H1 (cell line): ENCODE results near the gene PDCD10. TPM values are rescaled to one million over a fixed set of nuclear protein-coding genes. Genes with fewer than 3 reads are reported as not detected.

Experiments used
- CTCF ChIA-PET: fragments of 300-600 bp; sonication (Branson Sonifier 250); formaldehyde crosslinking; loops from one replicate; lab custom pipeline; 2021; ENCODE audit not compliant: partially characterized antibody; lab: Charles Lee
- POLR2A ChIA-PET: fragments of 300-600 bp; sonication (Branson Sonifier 250); formaldehyde crosslinking; loops from one replicate; lab custom pipeline; 2021; ENCODE audit warnings: inconsistent platforms; ENCODE audit not compliant: partially characterized antibody; lab: Charles Lee
- DNase-seq, 2 experiments: peaks; one replicate each; pipeline versions ENCODE4 v3.0.0 to v3.0.0-alpha.2; 2010 to 2022; ENCODE audit warnings: low spot score in 2 of 2, low read depth in 1 of 2, mixed read lengths in 1 of 2
- FAIRE-seq: peaks from 2 replicates; lab custom pipeline; 2011; peaks lifted over from hg19 to GRCh38; lab: Jason Lieb, UNC
- H2AFZ ChIP-seq: 2 replicates; pipeline ENCODE4 v1.8.1; 2012; ENCODE audit warnings: low read length, inconsistent platforms
- H2AK5ac ChIP-seq: 2 replicates; pipeline ENCODE4 v1.6.1; 2013; ENCODE audit warnings: low read depth, low read length
- H2BK120ac ChIP-seq: replicated peaks from 2 replicates; pipeline ENCODE3; 2013; ENCODE audit warnings: low read depth, low read length, inconsistent platforms
- H2BK12ac ChIP-seq: 2 replicates; pipeline ENCODE4 v1.6.1; 2013; ENCODE audit warnings: low read depth, low read length
- H2BK15ac ChIP-seq: 2 replicates; pipeline ENCODE4 v1.6.1; 2013; ENCODE audit warnings: low read length
- H2BK20ac ChIP-seq: 2 replicates; pipeline ENCODE4 v1.6.1; 2013; ENCODE audit warnings: low read length
- H2BK5ac ChIP-seq: 2 replicates; pipeline ENCODE4 v1.6.1; 2013; ENCODE audit warnings: low read depth, low read length
- H3K14ac ChIP-seq: 2 replicates; pipeline ENCODE4 v1.6.1; 2013; ENCODE audit warnings: inconsistent platforms; ENCODE audit not compliant: insufficient read length
- H3K18ac ChIP-seq: 2 replicates; pipeline ENCODE4 v1.6.1; 2013; ENCODE audit warnings: low read length; ENCODE audit errors: extremely low read depth
- H3K23ac ChIP-seq: 2 replicates; pipeline ENCODE4 v1.6.1; 2013; ENCODE audit warnings: inconsistent platforms; ENCODE audit not compliant: insufficient read length
- H3K23me2 ChIP-seq: 2 replicates; pipeline ENCODE4 v1.6.1; 2013; ENCODE audit warnings: low read depth, low read length
- H3K27ac ChIP-seq: 2 replicates; pipeline ENCODE4 v1.6.1; 2011; ENCODE audit warnings: low read depth, low read length, inconsistent platforms
- H3K27me3 ChIP-seq, 4 experiments: replicated peaks in 1 of 4; 1 replicate in 1 of 4; 2 replicates in 3 of 4; pipeline versions ENCODE4 v1.6.1 to v1.8.1; 2011 to 2013; ENCODE audit warnings: low read length in 3 of 4, mild to moderate bottlenecking in 3 of 4, inconsistent platforms in 2 of 4, mixed read lengths in 2 of 4, moderate library complexity in 1 of 4; ENCODE audit not compliant: control insufficient read depth in 3 of 4, insufficient read depth in 3 of 4; ENCODE audit errors: extremely low read depth in 1 of 4
- H3K36me3 ChIP-seq, 4 experiments: 2 replicates each; pipeline versions ENCODE4 v1.6.1 to v1.8.1; 2011 to 2013; ENCODE audit warnings: mild to moderate bottlenecking in 4 of 4, low read length in 3 of 4, moderate library complexity in 2 of 4, control low read depth in 1 of 4, inconsistent platforms in 1 of 4; ENCODE audit not compliant: insufficient read depth in 4 of 4, control insufficient read depth in 2 of 4
- H3K4ac ChIP-seq: replicated peaks from 2 replicates; pipeline ENCODE3; 2013; ENCODE audit warnings: low read length, low read depth, mixed read lengths, inconsistent platforms; ENCODE audit not compliant: insufficient read length
- H3K4me1 ChIP-seq, 4 experiments: replicated peaks in 1 of 4; 1 replicate in 1 of 4; 2 replicates in 3 of 4; pipeline versions ENCODE4 v1.6.1 to v1.8.1; 2011 to 2013; ENCODE audit warnings: low read length in 3 of 4, inconsistent platforms in 2 of 4, mixed read lengths in 1 of 4; ENCODE audit not compliant: insufficient read depth in 4 of 4, control insufficient read depth in 3 of 4
- H3K4me2 ChIP-seq, 2 experiments: 2 replicates each; pipeline versions ENCODE4 v1.6.1 to v1.8.1; 2011 to 2013; ENCODE audit warnings: low read depth in 2 of 2, low read length in 2 of 2, control low read depth in 1 of 2, inconsistent platforms in 1 of 2, mild to moderate bottlenecking in 1 of 2; ENCODE audit not compliant: insufficient read depth in 1 of 2
- H3K4me3 ChIP-seq, 4 experiments: fragments of 200-600, 300-600 bp in 1 of 4; sonication (generic), shearing (Covaris generic), sonication (Bioruptor Twin) in 1 of 4; 2 replicates each; pipeline versions ENCODE4 v1.5.1 to v1.8.1; 2011 to 2016; ENCODE audit warnings: low read length in 4 of 4, low read depth in 3 of 4, control low read depth in 2 of 4, inconsistent platforms in 2 of 4, mild to moderate bottlenecking in 2 of 4, mixed read lengths in 1 of 4, moderate library complexity in 1 of 4; ENCODE audit not compliant: insufficient read depth in 2 of 4; ENCODE audit errors: extremely low read depth in 1 of 4
- H3K56ac ChIP-seq: replicated peaks from 2 replicates; pipeline ENCODE3; 2013; ENCODE audit warnings: low read depth, mild to moderate bottlenecking, mixed read lengths, low read length, inconsistent platforms; ENCODE audit not compliant: insufficient read length
- H3K79me1 ChIP-seq: 2 replicates; pipeline ENCODE4 v1.6.1; 2013; ENCODE audit warnings: low read depth, low read length, control low read depth
- H3K79me2 ChIP-seq, 2 experiments: 2 replicates each; pipeline versions ENCODE4 v1.6.1 to v1.8.1; 2012 to 2013; ENCODE audit warnings: low read length in 2 of 2, mild to moderate bottlenecking in 2 of 2, inconsistent platforms in 1 of 2; ENCODE audit not compliant: insufficient read depth in 2 of 2, control insufficient read depth in 1 of 2
- H3K9ac ChIP-seq, 4 experiments: replicated peaks in 1 of 4; 1 replicate in 1 of 4; 2 replicates in 3 of 4; pipeline versions ENCODE4 v1.6.1 to v1.8.1; 2011 to 2013; ENCODE audit warnings: low read depth in 3 of 4, low read length in 3 of 4, control low read depth in 2 of 4, mild to moderate bottlenecking in 2 of 4, moderate library complexity in 2 of 4, inconsistent platforms in 1 of 4; ENCODE audit errors: extremely low read depth in 1 of 4
- H3K9me3 ChIP-seq, 2 experiments: 2 replicates each; pipeline versions ENCODE4 v1.6.1 to v1.8.1; 2012 to 2013; ENCODE audit warnings: mild to moderate bottlenecking in 2 of 2, moderate library complexity in 2 of 2, control low read depth in 1 of 2, inconsistent platforms in 1 of 2, low read depth in 1 of 2, low read length in 1 of 2, mixed read lengths in 1 of 2; ENCODE audit not compliant: insufficient read depth in 2 of 2
- H4K20me1 ChIP-seq, 2 experiments: replicated peaks in 1 of 2; 2 replicates each; pipeline versions ENCODE3 to v1.8.1; 2011 to 2013; ENCODE audit warnings: inconsistent platforms in 2 of 2, low read length in 2 of 2, mild to moderate bottlenecking in 1 of 2; ENCODE audit not compliant: insufficient read depth in 2 of 2, control insufficient read depth in 1 of 2
- H4K5ac ChIP-seq: 2 replicates; pipeline ENCODE4 v1.6.1; 2013; ENCODE audit warnings: low read length, low read depth, mixed read lengths, inconsistent platforms; ENCODE audit not compliant: insufficient read length
- H4K8ac ChIP-seq: 2 replicates; pipeline ENCODE4 v1.8.0; 2013; ENCODE audit warnings: mild to moderate bottlenecking, moderate library complexity, low read length, inconsistent platforms; ENCODE audit not compliant: insufficient read depth; ENCODE audit errors: extremely low read depth
- H4K91ac ChIP-seq: replicated peaks from 2 replicates; pipeline ENCODE3; 2013; ENCODE audit warnings: low read length, mixed read lengths, inconsistent platforms; ENCODE audit not compliant: insufficient read length
- BCL11A ChIP-seq, 2 experiments: IDR thresholded peaks; one replicate each; pipeline ENCODE4 v1.6.1; 2011; ENCODE audit warnings: low read depth in 2 of 2, low read length in 2 of 2, mild to moderate bottlenecking in 2 of 2
- EGR1 ChIP-seq: IDR thresholded peaks from 2 replicates; pipeline ENCODE4 v1.6.1; 2011; ENCODE audit warnings: low read depth, low read length, borderline replicate concordance
- RBBP5 ChIP-seq: IDR thresholded peaks from 2 replicates; pipeline ENCODE4 v1.7.1; 2012; ENCODE audit warnings: low read depth, mild to moderate bottlenecking, inconsistent platforms, low read length, moderate library complexity, borderline replicate concordance
- RXRA ChIP-seq: IDR thresholded peaks from 2 replicates; pipeline ENCODE4 v1.6.1; 2011; ENCODE audit warnings: low read depth, mild to moderate bottlenecking, low read length, moderate library complexity; ENCODE audit not compliant: insufficient read depth
- YY1 ChIP-seq: IDR thresholded peaks from 2 replicates; pipeline ENCODE4 v1.6.1; 2011; ENCODE audit warnings: low read depth, mild to moderate bottlenecking, low read length
- WGBS, 2 experiments: shearing (Covaris generic) in 1 of 2; methylation state at CpG; one replicate each; pipeline versions ENCODE4 v1.1.6 to v1.1.7; 2013 to 2015; ENCODE audit warnings: low lambda C conversion rate in 2 of 2, mixed read lengths in 2 of 2, inconsistent platforms in 1 of 2, low coverage in 1 of 2, missing lambda C conversion rate in 1 of 2; ENCODE audit not compliant: insufficient replicate concordance in 2 of 2, insufficient coverage in 1 of 2, insufficient read length in 1 of 2; ENCODE audit errors: extremely low coverage in 1 of 2, missing lambda C conversion rate in 1 of 2; 5-methylcytosine and 5-hydroxymethylcytosine counted together
- polyA plus RNA-seq, 7 experiments: library from polyadenylated mRNA; depleted of rRNA in 3 of 7; stranded (reverse) in 5 of 7; unstranded in 2 of 7; fragments of >200 nt in 5 of 7; fragments of 200-250 nt in 2 of 7; gene quantifications; 1 replicate in 5 of 7; 2 replicates in 1 of 7; 4 replicates in 1 of 7; pipeline versions ENCODE4 v1.2.1 to v1.2.3, GENCODE V29; 2011 to 2013; ENCODE audit warnings: missing spikeins in 2 of 7, mixed read lengths in 2 of 7
- total RNA-seq: library from RNA; stranded (reverse); fragmentation: NEBNext Ultra II Directional; extraction: Animal tissue kit (Norgen Biotek cat#: 25700); gene quantifications from 2 replicates; pipeline ENCODE4 v1.2.1, GENCODE V29; 2021

PDCD10 gene
- total and polyA plus RNA-seq, 2 of the 8 experiments (the other 6 are each of a cell fraction or from before 2014, with no cell fraction given) = 52.0 to 76.6 TPM

DNA sequence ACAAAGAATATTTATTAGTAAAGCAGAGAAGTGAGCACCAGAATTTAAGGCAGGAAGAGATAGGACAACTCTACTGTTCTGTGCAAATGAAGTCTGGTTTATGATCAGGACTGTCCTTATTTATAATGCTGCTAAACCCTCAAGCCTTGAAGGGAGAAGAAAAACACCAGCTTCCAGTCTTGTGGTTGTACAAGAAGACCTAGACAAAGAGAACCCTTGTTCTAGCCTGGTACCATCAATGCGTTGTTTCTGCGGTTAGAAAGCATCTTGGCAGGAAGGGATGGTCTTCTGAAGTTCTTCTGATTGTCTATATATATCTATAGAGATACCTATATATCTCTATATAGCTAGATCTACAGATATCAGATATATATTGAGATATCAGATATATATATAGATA is 33.8 kb downstream of the PDCD10 start:
- no peaks in the 10 kb centered on the region for H3K9me3 ChIP-seq
- H2AK5ac ChIP-seq = no peak overlapping the region
- no peak for FAIRE-seq
- H3K27ac ChIP-seq = no peak overlapping the region
- no peak overlapping the region for H4K91ac ChIP-seq
- no peak overlapping the region for H3K14ac ChIP-seq
- peaks cover 0 to 12% of the 10 kb centered on the region in 2 experiments; a peak in 2 of 4 replicates for H3K79me2 ChIP-seq
- H3K27me3 ChIP-seq = peaks cover 0 to 1% (median 0%) of the 10 kb centered on the region in 4 experiments; a peak in 1 of 7 replicates
- no peak overlapping the region for H3K4me2 ChIP-seq
- H3K79me1 ChIP-seq = no peaks in the 10 kb centered on the region
- no peaks in the 10 kb centered on the region for H4K20me1 ChIP-seq
- H2BK20ac ChIP-seq = no peak overlapping the region
- H2BK15ac ChIP-seq = no peak overlapping the region
- no peaks in the 10 kb centered on the region for H3K4me1 ChIP-seq
- no peak overlapping the region for H3K4ac ChIP-seq
- no peak overlapping the region for H3K4me3 ChIP-seq
- H3K23ac ChIP-seq = no peak overlapping the region
- no peaks in the 10 kb centered on the region for H3K23me2 ChIP-seq
- peaks cover 0 to 31% (median 3%) of the 10 kb centered on the region in 4 experiments; a peak in 1 of 8 replicates for H3K36me3 ChIP-seq
- TF ChIP-seq BCL11A (IDR thresholded peaks at IDR 0.05; ENCODE audit: low read depth in 2 of 2, low read length in 2 of 2) (no peak), EGR1 (no peak), RBBP5 (no peak), RXRA (no peak), YY1 (no peak)
- TF ChIP-seq, all 59 proteins: peak for 0
- H2BK120ac ChIP-seq = no peak overlapping the region
- no peak for DNase-seq
- no peak overlapping the region for H3K18ac ChIP-seq
- CTCF ChIA-PET = no interaction called here
- H3K56ac ChIP-seq = no peak overlapping the region
- H4K8ac ChIP-seq = no peak overlapping the region
- 97% methylated on average over 2 of the region's 2 CpGs; no CpG with 5 or more reads in 1 of the 2 experiments for WGBS, 2 experiments
- POLR2A ChIA-PET = no interaction called here
- H4K5ac ChIP-seq = no peak overlapping the region
- no peak overlapping the region for H3K9ac ChIP-seq
- no peak overlapping the region for H2BK12ac ChIP-seq
- H2AFZ ChIP-seq = no peak overlapping the region
- H2BK5ac ChIP-seq = no peak overlapping the region
